GM19395 (cell line): Measurements from ENCODE around the gene MOSPD2.

Experiments
- ATAC-seq: cut with Tn5 transposase; IDR thresholded peaks from one replicate; pipeline ENCODE4 v1.9.1; 2021; ENCODE audit warnings: mild to moderate bottlenecking, moderate library complexity; ENCODE audit not compliant: unreplicated experiment

Gene MOSPD2

GRCh38 chrX:14913241-14913640 is 40.0 kb downstream of the MOSPD2 start:
- ATAC-seq = no peak

- no peak for ATAC-seq
These were observed 42.4 kb downstream of the MOSPD2 start for GRCh38 chrX:14915596-14915995.

DNA sequence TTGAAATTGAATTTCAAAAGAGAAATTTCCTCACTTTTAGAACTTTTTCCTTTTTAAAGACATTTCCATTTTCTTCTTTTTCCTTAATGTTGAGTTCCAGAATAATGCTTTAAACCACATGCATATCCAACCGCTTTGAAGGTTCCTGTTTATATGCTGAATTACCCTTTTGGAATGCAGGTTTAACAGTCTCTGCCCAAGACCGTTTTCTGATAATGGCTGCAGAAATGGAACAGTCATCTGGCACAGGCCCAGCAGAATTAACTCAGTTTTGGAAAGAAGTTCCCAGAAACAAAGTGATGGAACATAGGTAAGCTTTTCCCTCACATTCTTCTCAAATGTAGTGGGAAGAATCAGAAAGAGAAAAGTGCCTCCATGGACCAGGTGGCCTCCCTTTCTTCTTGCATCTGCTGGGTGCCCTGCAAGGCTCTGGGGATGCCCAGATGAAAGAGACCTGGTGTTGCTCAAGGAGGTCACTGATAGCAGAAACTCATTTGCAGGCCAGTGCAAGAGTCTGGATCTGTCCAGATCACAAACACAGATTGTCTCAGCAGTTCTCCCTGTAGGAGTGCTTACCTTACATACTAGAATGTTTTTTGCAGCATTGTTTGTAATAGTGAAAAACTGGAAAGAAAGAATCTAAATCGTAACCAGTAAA is 42.9 kb downstream of the MOSPD2 start:
- ATAC-seq = no peak

DNA sequence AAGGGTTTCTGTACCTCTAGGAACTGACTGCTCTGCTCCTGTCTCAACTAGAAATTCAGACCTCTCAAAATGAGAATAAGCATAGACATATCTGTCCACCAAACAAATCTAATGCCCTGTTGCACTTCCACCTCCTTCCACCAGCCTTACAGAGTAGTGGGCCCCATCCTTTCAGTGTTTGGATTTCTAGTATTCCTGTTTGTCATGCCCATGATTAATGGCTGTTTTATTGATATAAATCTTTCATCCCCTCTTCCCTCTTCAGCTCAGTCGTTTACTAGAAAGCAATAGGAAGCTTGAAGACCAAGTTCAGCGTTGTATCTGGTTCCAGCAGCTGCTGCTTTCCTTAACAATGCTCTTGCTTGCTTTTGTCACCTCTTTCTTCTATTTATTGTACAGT is 46.2 kb downstream of the MOSPD2 start:
- no peak for ATAC-seq

- no peak for ATAC-seq
These were observed 47.0 kb downstream of the MOSPD2 start for GRCh38 chrX:14920196-14920595.

- ATAC-seq = no peak
These were observed 49.2 kb downstream of the MOSPD2 start for GRCh38 chrX:14922437-14922836.

DNA sequence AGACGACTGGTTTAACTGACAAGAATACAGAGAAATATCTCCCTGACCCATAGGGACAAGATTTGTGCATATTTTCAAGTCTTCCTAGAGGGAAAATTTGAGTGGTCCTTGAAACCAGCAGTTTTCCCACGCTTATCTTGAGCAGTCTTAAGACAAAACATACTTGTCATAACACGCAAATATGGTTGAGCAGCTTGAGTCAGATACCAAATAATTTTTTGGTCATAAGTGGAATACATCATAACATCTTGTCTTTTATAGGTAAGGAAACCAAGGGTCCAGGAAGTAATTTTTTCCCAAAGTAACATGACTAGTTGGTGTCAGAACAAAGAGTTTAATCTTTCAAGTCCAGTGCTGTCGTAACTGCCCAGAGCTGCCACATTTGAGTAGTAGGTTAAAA is 50.5 kb downstream of the MOSPD2 start:
- no peak for ATAC-seq

- ATAC-seq = no peak
These were observed 53.2 kb downstream of the MOSPD2 start for GRCh38 chrX:14926471-14926870.

DNA sequence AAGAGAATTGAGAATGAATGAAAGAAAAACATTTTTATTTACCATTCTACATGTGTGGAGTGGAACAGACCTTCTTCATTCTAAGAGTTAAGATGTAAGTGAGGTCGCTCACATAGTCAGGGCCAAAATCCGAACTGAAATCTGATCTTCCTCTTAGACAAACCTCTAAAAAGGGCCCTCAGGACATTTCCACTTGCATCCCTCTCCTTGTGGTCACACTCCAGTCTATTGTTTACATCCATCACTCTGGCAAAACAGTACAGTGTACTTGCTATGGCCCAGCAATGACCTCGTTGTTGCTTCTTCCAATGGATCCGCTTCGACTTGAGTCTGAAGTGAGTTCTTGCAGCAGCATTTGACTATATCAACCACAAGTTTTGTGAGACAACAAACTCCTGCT is 54.2 kb downstream of the MOSPD2 start:
- no peak for ATAC-seq

GRCh38 chrX:14930663-14931062 is 57.4 kb downstream of the MOSPD2 start:
- no peak for ATAC-seq

- no peak for ATAC-seq
These were observed 58.9 kb downstream of the MOSPD2 start for GRCh38 chrX:14932136-14932535.

DNA sequence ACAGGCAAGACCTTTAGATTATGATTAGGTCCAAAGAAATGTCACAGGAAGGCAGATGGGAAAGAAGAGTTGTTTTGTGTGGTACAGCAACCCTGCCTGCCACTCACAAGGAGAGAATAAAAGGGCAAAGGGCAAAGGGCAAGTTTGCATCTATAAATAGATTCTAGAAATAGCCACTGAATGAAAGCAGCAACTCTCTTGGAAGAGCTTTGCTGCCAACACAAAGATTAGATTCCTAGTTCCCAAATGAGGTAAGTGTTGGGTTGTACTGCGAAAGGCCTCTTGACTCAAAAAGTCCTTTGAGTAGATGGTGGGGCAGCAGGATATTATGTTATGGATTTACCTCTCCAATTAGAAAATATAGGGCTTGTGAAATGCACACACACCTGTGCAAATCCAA is 61.2 kb downstream of the MOSPD2 start:
- ATAC-seq = no peak

- no peak for ATAC-seq
These were observed 63.3 kb downstream of the MOSPD2 start for GRCh38 chrX:14936561-14936960.

DNA sequence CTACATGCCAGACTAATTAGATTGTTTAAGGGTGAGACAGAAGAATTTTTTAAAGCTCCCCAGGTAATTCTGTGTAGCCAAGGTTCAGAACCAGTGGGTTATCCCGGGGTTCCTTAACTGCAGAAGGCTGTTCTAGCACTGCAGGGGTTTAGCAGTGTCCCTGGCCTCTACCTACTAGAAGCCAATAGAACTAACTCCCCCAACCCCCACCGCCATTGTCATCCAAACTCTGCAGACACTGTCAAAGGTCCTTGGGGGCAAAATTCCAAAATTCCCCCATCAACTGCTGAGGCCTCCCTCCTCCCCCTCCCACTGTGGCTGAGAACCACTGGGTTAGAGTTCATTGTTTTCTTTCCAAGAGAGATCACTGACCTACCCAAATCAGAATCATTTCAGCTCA is 66.4 kb downstream of the MOSPD2 start:
- ATAC-seq = no peak

DNA sequence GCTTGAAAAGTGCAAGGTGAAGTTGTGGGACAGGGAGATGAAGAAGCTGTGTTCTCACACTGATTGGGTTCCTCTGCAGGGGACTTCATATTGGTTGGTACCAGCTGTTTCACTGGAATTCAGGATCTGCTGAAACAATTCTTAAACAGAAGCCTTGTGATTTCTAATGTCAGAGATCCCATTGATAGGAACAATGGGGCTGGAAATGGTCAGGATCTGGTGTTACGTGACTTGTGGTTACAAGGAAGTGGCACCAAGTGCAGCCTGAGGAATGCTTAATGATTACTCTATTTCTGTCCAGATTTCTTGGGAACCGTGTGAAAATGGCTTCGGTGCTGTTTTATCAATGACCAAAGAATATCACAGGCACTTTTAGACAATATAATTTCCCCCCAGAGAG is 68.1 kb downstream of the MOSPD2 start:
- no peak for ATAC-seq

DNA sequence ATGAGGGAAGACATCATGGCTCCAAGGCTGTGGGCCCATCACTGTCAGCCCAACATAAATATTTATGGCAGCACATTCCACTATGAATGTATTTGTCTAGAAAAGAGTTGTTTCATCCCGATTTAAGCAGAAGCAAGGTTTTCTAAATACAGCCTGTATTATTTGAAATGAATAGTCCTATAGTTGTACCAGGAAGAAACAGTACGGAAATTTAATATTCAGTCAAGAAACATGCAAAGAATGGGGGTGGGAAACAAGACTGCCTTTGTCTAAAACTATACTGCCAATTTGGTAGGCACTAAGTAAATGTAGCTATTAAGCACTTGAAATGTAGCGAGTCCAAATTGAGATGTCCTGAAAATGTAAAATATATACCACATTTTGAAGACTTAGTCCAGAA is 69.1 kb downstream of the MOSPD2 start:
- ATAC-seq = no peak

DNA sequence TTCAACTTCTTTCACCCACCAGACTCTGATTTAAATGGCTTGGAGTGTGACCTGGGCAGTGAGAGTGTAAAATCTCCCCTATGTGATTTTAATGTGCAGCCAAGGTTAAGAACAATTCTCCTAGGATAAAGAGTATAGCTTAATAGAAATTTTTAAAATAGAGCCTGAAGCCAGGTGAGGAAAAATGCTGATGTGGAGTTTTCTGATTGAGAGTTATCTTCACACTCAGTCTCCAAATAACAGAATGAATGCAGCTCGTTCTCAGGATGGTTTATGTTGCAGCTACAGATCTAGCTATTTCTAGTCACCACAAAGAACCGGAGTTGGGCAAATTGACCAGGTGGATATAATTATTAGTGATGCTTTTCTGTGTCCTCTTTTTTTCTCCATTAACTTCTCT is 70.7 kb downstream of the MOSPD2 start:
- ATAC-seq = no peak

DNA sequence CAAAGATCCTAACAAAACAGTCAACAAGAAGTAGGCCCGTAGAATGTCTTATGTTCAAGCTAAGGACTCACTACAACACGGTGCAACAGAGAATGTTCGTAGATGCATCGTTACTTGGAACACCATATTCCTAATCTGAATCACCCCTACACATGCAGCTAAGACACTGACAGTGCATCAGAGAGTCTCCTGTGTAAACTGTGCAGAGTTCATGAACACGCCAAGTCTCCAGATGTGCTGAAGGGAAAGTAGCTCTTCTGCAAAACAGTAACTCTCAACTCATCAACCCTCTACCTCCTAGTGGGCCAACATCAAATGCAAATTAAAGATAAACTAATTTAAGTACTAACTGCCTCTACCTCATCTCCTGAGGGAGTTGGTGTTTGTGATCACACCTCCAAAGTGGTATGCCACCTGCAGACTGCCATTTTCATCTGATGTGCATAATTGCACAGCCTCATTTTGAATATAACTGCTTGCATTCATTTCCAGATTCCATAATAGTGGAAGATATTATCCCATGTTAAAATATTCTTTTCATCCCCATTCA is 73.5 kb downstream of the MOSPD2 start:
- no peak for ATAC-seq

GRCh38 chrX:14948691-14949090 is 75.5 kb downstream of the MOSPD2 start:
- ATAC-seq = no peak

- ATAC-seq = no peak
These were observed 83.8 kb downstream of the MOSPD2 start for GRCh38 chrX:14956813-14957582.

DNA sequence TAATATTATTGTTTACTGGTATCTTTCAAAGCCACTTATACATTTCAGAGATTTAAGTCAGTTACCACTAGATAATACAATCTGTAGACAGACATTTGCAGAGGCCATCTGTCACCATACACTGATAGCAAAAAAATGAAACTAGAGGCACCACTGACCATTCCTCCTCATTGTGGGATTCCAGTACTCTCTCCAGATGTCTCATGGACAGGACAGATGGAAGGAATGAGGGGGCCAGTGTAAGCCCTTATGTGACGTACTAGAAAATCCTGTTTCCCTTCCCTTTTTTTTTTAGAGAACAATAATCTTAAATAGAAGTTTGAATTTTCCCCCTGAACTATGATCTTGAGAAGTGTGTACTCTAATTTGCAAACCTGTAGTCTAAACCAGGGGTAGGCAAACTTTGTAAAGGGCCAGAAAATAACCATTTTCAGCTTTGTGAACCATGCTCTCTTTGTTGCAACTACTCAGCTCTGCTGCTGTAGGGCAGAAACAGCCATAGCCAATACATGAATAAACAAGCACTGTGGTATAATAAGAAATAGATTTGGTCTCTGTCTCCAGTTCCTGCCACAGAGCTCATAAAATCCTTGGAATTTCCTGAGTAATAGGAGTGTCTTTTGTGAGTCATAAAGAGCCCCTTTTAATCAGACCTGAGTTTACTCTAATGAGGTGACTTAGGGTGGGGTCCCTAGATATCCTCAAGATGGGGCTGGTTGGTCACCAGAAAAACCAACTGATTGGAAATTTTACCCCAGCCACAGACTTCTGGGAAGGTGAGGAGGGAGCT is 90.4 kb downstream of the MOSPD2 start:
- ATAC-seq = no peak

- ATAC-seq = no peak
These were observed 91.3 kb downstream of the MOSPD2 start for GRCh38 chrX:14964500-14964899.
